Activated T-cell treated with anti-CD3 and anti-CD28 coated beads, Interleukin-2, amount 50 U/mL, for 4 hours (primary cell): Measurements from ENCODE around the gene NPS. TPM values are rescaled to one million over a fixed set of nuclear protein-coding genes. Genes with fewer than 3 reads are reported as not detected.

ENCODE experiments used
- total RNA-seq, 3 donors: library from RNA; stranded (reverse); gene quantifications; one replicate each; pipeline ENCODE4 v1.2.1, GENCODE V29; 2021

The NPS gene
- total RNA-seq, 3 donors from 2014 or later = not detected

Other genes with a start within 250 kb of the NPS start
- not detected for gene FOXI2, start 187.9 kb downstream of the NPS start, total RNA-seq